GM23338 (cell line): ENCODE measurements around the gene TAF3.
A peak's percentile ranks its signal among the peaks of the same experiment; 100 is the strongest.

Experiments
- CREB1 ChIP-seq: fragments of 250-450 bp; sonication (Bioruptor Pico); IDR thresholded peaks from 2 replicates; pipeline ENCODE4 v1.5.0; 2020; ENCODE audit warnings: low read depth, mild to moderate bottlenecking, moderate library complexity
- CTCF ChIP-seq, 2 experiments: fragments of 200-600 bp in 1 of 2; sonication (generic) in 1 of 2; conservative IDR thresholded peaks; 2 replicates each; pipeline versions ENCODE4 v1.5.1 to v1.6.1; 2016 to 2017; ENCODE audit warnings: antibody characterized with exemption in 2 of 2, low read depth in 2 of 2, mild to moderate bottlenecking in 2 of 2, moderate library complexity in 1 of 2
- ETS1 ChIP-seq: IDR thresholded peaks from 2 replicates; pipeline ENCODE4 v1.6.1; 2016; ENCODE audit warnings: antibody characterized with exemption
- EZH2 ChIP-seq: fragments of 200-600 bp; sonication (generic); IDR thresholded peaks from one replicate; pipeline ENCODE4 v1.8.0; 2017; ENCODE audit warnings: antibody characterized with exemption, mild to moderate bottlenecking, low read depth; ENCODE audit not compliant: unreplicated experiment
- EZH2phosphoT487 ChIP-seq: fragments of 200-600 bp; sonication (generic); IDR thresholded peaks from one replicate; pipeline ENCODE4 v1.8.1; 2018; ENCODE audit warnings: antibody characterized with exemption; ENCODE audit not compliant: unreplicated experiment
- JUNB ChIP-seq: IDR thresholded peaks from one replicate; pipeline ENCODE4 v1.6.1; 2016; ENCODE audit warnings: antibody characterized with exemption; ENCODE audit not compliant: unreplicated experiment
- NANOG ChIP-seq: IDR thresholded peaks from 2 replicates; pipeline ENCODE4 v1.6.1; 2016; ENCODE audit warnings: antibody characterized with exemption, borderline replicate concordance
- POLR2AphosphoS5 ChIP-seq: IDR thresholded peaks from 2 replicates; pipeline ENCODE4 v1.6.1; 2016; ENCODE audit warnings: antibody characterized with exemption, low read depth
- REST ChIP-seq: IDR thresholded peaks from one replicate; pipeline ENCODE4 v1.6.1; 2018; ENCODE audit warnings: antibody characterized with exemption; ENCODE audit not compliant: unreplicated experiment
- ZNF114 ChIP-seq: fragments of 250-450 bp; sonication (Bioruptor Pico); IDR thresholded peaks from 2 replicates; pipeline ENCODE4 v1.5.0; 2020; ENCODE audit warnings: mild to moderate bottlenecking, moderate library complexity
- ZNF331 ChIP-seq: fragments of 250-450 bp; sonication (Bioruptor Pico); IDR thresholded peaks from 2 replicates; pipeline ENCODE4 v1.5.0; 2020; ENCODE audit warnings: low read depth, mild to moderate bottlenecking, moderate library complexity

- TF ChIP-seq CTCF (conservative IDR thresholded peaks at IDR 0.05; ENCODE audit: low read depth in 2 of 2) (no peak), POLR2AphosphoS5 (no peak), NANOG (no peak), EZH2 (peak; percentile 83), JUNB (no peak), CREB1 (CRISPR knock-in tag) (no peak), REST (no peak), EZH2phosphoT487 (no peak), ZNF331 (CRISPR knock-in tag) (no peak), ETS1 (no peak), ZNF114 (CRISPR knock-in tag) (no peak)
Observed at GRCh38 chr10:8045726-8046494, 227.6 kb downstream of the TAF3 start.
